Body of pancreas (tissue), 4 donors: ENCODE measurements around the gene CDH12. TPM values are rescaled to one million over a fixed set of nuclear protein-coding genes. Genes with fewer than 3 reads are reported as not detected.

Experiments
- ATAC-seq: fragments of 150-250 bp; one replicate; pipeline ENCODE4 v1.9.1; 2016
- DNase-seq, 4 donors: peaks; one replicate each; pipeline ENCODE4 v3.0.0-alpha.2; 2019
- H3K27ac ChIP-seq, 4 donors: fragments of 200-600 bp; sonication (generic); 1 replicate in 3 of 4; 2 replicates in 1 of 4; pipeline versions ENCODE4 v1.5.1 to v1.6.1; 2016 to 2019; ENCODE audit warnings: mild to moderate bottlenecking in 1 of 4, mixed read lengths in 1 of 4, moderate library complexity in 1 of 4
- H3K27me3 ChIP-seq, 2 donors: fragments of 200-600 bp; sonication (generic); one replicate each; pipeline ENCODE4 v1.6.0; 2016; ENCODE audit warnings: mild to moderate bottlenecking in 1 of 2
- H3K36me3 ChIP-seq, 2 donors: fragments of 200-600 bp; sonication (generic); replicated peaks in 1 of 2; 2 replicates each; pipeline ENCODE4 v1.5.1; 2016; ENCODE audit warnings: low read depth in 2 of 2; ENCODE audit not compliant: insufficient read depth in 1 of 2
- H3K4me1 ChIP-seq: fragments of 200-600 bp; sonication (generic); one replicate; pipeline ENCODE4 v1.6.0; 2016
- H3K4me3 ChIP-seq, 2 donors: fragments of 200-600 bp; sonication (generic); 1 replicate in 1 of 2; 2 replicates in 1 of 2; pipeline ENCODE4 v1.5.1; 2016 to 2019
- H3K9me3 ChIP-seq, 3 donors: fragments of 200-600 bp; sonication (generic); 1 replicate in 2 of 3; 2 replicates in 1 of 3; pipeline ENCODE4 v1.5.1; 2016
- CTCF ChIP-seq, 7 experiments: fragments of 450-650 bp in 4 of 7; fragments of 200-600 bp in 3 of 7; sonication (generic) in 3 of 7; IDR thresholded peaks; one replicate each; pipeline ENCODE4 v1.5.1; 2016 to 2019; ENCODE audit warnings: antibody characterized with exemption in 7 of 7
- POLR2A ChIP-seq, 3 donors: fragments of 450-650 bp; IDR thresholded peaks; one replicate each; pipeline ENCODE4 v1.6.1; 2016; ENCODE audit warnings: antibody characterized with exemption in 3 of 3, mild to moderate bottlenecking in 2 of 3
- WGBS, 2 donors: methylation state at CpG; one replicate each; pipeline ENCODE4 v1.1.5; 2017; 5-methylcytosine and 5-hydroxymethylcytosine counted together
- intact Hi-C: fragments of 100-400 bp; cut with DNase I; formaldehyde crosslinking; loops from one replicate; pipeline ENCODE4 v1.15.1; 2023
- total RNA-seq, 2 donors: library from RNA; depleted of rRNA; stranded (reverse); fragments of >200 nt; gene quantifications; one replicate each; pipeline ENCODE4 v1.1.0, GENCODE V29; 2016

The CDH12 gene
- total RNA-seq, 2 donors from 2014 or later, result not detected

- no peaks in the 10 kb centered on the region for H3K36me3 ChIP-seq
- WGBS, 2 donors, result 48 to 58% methylated on average over 2 of the region's 2 CpGs
- no peaks in the 10 kb centered on the region for H3K4me1 ChIP-seq
- DNase-seq (no peak), ATAC-seq (no peak)
- intact Hi-C loops, result no loop called here
- no peak for TF ChIP-seq POLR2A (IDR thresholded peaks at IDR 0.05)
- TF ChIP-seq CTCF (IDR thresholded peaks at IDR 0.05), result no peak
- H3K27ac ChIP-seq, result no peak overlapping the region
- no peaks in the 10 kb centered on the region for H3K9me3 ChIP-seq
- H3K27me3 ChIP-seq, result no peaks in the 10 kb centered on the region
- no peak overlapping the region for H3K4me3 ChIP-seq
Observed at GRCh38 chr5:22431406-22431805, 421.7 kb downstream of the CDH12 start.

GRCh38 chr5:22411554-22412349 is 441.4 kb downstream of the CDH12 start:
- no peak overlapping the region for H3K4me3 ChIP-seq
- intact Hi-C loops, result no loop called here
- 34% methylated on average over 4 of the region's 4 CpGs for WGBS, 2 donors
- H3K27ac ChIP-seq, result no peak overlapping the region
- DNase-seq (no peak), ATAC-seq (no peak)
- H3K4me1 ChIP-seq, result no peaks in the 10 kb centered on the region
- no peaks in the 10 kb centered on the region for H3K27me3 ChIP-seq
- H3K36me3 ChIP-seq, result no peaks in the 10 kb centered on the region
- TF ChIP-seq CTCF (IDR thresholded peaks at IDR 0.05), result no peak
- TF ChIP-seq POLR2A (IDR thresholded peaks at IDR 0.05), result no peak
- H3K9me3 ChIP-seq, result no peaks in the 10 kb centered on the region

GRCh38 chr5:22391956-22392355 is 461.2 kb downstream of the CDH12 start:
- Histone ChIP-seq H3K27ac (no peak overlapping the region), H3K27me3 (no peaks in the 10 kb centered on the region), H3K9me3 (no peaks in the 10 kb centered on the region), H3K36me3 (no peaks in the 10 kb centered on the region), H3K4me3 (no peak overlapping the region), H3K4me1 (no peaks in the 10 kb centered on the region)
- TF ChIP-seq POLR2A (IDR thresholded peaks at IDR 0.05) (no peak), CTCF (IDR thresholded peaks at IDR 0.05) (no peak)
- no peak for ATAC-seq
- WGBS, 2 donors, result 46 to 47% methylated on average over 3 of the region's 3 CpGs
- intact Hi-C loops, result no loop called here
- DNase-seq, result no peak

- ATAC-seq (no peak), DNase-seq (no peak)
- Histone ChIP-seq H3K9me3 (no peaks in the 10 kb centered on the region), H3K36me3 (no peaks in the 10 kb centered on the region), H3K27me3 (no peaks in the 10 kb centered on the region), H3K27ac (no peak overlapping the region), H3K4me1 (no peaks in the 10 kb centered on the region), H3K4me3 (no peak overlapping the region)
- intact Hi-C loops, result no loop called here
- TF ChIP-seq POLR2A (IDR thresholded peaks at IDR 0.05) (no peak), CTCF (IDR thresholded peaks at IDR 0.05) (no peak)
Observed at GRCh38 chr5:22390888-22391287, 462.3 kb downstream of the CDH12 start.
